Kidney glomerular epithelial cell (primary cell): ENCODE data around the gene EVI5.
"Not testable (repeated sequence)": the region's sequence is repeated elsewhere in the genome, so short reads cannot be mapped to it uniquely, and the experiment has no call there.

Experiments
- DNase-seq: peaks from one replicate; lab custom pipeline; 2025; lab: John Stamatoyannopoulos, UW

The EVI5 gene

GRCh38 chr1:92791487-92792066 is 6.7 kb upstream of the EVI5 start:
- no peak for DNase-seq

GRCh38 chr1:92790867-92791266 is 6.0 kb upstream of the EVI5 start:
- no peak for DNase-seq

GRCh38 chr1:92790081-92790480 is 5.2 kb upstream of the EVI5 start:
- DNase-seq, result no peak

GRCh38 chr1:92786111-92786901 is 1.4 kb upstream of the EVI5 start:
- DNase-seq, result no peak

GRCh38 chr1:92784021-92784638 is 778 bp downstream of the EVI5 start:
- peak; percentile 56 for DNase-seq

GRCh38 chr1:92783550-92783949 is 1.4 kb downstream of the EVI5 start:
- DNase-seq, result not testable (repeated sequence)

- DNase-seq, result no peak
Observed at GRCh38 chr1:92778376-92778775, 6.5 kb downstream of the EVI5 start.

GRCh38 chr1:92774407-92774806 is 10.5 kb downstream of the EVI5 start:
- no peak for DNase-seq

- DNase-seq, result not testable (repeated sequence)
Observed at GRCh38 chr1:92773749-92774148, 11.2 kb downstream of the EVI5 start.

- DNase-seq, result no peak
Observed at GRCh38 chr1:92769856-92770255, 15.1 kb downstream of the EVI5 start.

- DNase-seq, result no peak
Observed at GRCh38 chr1:92768915-92769314, 16.0 kb downstream of the EVI5 start.

- no peak for DNase-seq
Observed at GRCh38 chr1:92768296-92768695, 16.6 kb downstream of the EVI5 start.

- DNase-seq, result no peak
Observed at GRCh38 chr1:92764116-92764515, 20.8 kb downstream of the EVI5 start.

GRCh38 chr1:92762355-92762754 is 22.6 kb downstream of the EVI5 start:
- no peak for DNase-seq

GRCh38 chr1:92759361-92759760 is 25.5 kb downstream of the EVI5 start:
- no peak for DNase-seq

GRCh38 chr1:92756537-92756936 is 28.4 kb downstream of the EVI5 start:
- no peak for DNase-seq

- DNase-seq, result no peak
Observed at GRCh38 chr1:92755541-92756461, 29.1 kb downstream of the EVI5 start.

GRCh38 chr1:92754719-92755050 is 30.2 kb downstream of the EVI5 start:
- no peak for DNase-seq

- DNase-seq, result no peak
Observed at GRCh38 chr1:92754000-92754718, 30.7 kb downstream of the EVI5 start.

GRCh38 chr1:92752719-92753118 is 32.2 kb downstream of the EVI5 start:
- no peak for DNase-seq

- peak; percentile 46 for DNase-seq
Observed at GRCh38 chr1:92749024-92749634, 35.8 kb downstream of the EVI5 start.
